HG03571 (cell line): Measurements from ENCODE around the gene ADD2.
"Not testable (repeated sequence)": the region's sequence is repeated elsewhere in the genome, so short reads cannot be mapped to it uniquely, and the experiment has no call there.

Experiments
- ATAC-seq: cut with Tn5 transposase; IDR thresholded peaks from one replicate; pipeline ENCODE4 v1.9.1; 2021; ENCODE audit not compliant: unreplicated experiment

ADD2 gene, protein sequence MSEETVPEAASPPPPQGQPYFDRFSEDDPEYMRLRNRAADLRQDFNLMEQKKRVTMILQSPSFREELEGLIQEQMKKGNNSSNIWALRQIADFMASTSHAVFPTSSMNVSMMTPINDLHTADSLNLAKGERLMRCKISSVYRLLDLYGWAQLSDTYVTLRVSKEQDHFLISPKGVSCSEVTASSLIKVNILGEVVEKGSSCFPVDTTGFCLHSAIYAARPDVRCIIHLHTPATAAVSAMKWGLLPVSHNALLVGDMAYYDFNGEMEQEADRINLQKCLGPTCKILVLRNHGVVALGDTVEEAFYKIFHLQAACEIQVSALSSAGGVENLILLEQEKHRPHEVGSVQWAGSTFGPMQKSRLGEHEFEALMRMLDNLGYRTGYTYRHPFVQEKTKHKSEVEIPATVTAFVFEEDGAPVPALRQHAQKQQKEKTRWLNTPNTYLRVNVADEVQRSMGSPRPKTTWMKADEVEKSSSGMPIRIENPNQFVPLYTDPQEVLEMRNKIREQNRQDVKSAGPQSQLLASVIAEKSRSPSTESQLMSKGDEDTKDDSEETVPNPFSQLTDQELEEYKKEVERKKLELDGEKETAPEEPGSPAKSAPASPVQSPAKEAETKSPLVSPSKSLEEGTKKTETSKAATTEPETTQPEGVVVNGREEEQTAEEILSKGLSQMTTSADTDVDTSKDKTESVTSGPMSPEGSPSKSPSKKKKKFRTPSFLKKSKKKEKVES

GRCh38 chr2:70767699-70768589 lies at the start of gene ADD2:
ADD2 (minus strand) TSS chr2:70768200; CDS start chr2:70706408, 61,792 bp downstream.
- ATAC-seq, result no peak

- no peak for ATAC-seq
These were observed 49.4 kb upstream of the ADD2 start for GRCh38 chr2:70817284-70817954.

GRCh38 chr2:70816726-70817125 lies 48.7 kb upstream of the ADD2 start:
- no peak for ATAC-seq

GRCh38 chr2:70808983-70809958 lies 41.3 kb upstream of the ADD2 start:
- no peak for ATAC-seq

GRCh38 chr2:70807828-70808118 lies 39.8 kb upstream of the ADD2 start:
- no peak for ATAC-seq

- ATAC-seq, result no peak
These were observed 39.3 kb upstream of the ADD2 start for GRCh38 chr2:70807102-70807827.

DNA sequence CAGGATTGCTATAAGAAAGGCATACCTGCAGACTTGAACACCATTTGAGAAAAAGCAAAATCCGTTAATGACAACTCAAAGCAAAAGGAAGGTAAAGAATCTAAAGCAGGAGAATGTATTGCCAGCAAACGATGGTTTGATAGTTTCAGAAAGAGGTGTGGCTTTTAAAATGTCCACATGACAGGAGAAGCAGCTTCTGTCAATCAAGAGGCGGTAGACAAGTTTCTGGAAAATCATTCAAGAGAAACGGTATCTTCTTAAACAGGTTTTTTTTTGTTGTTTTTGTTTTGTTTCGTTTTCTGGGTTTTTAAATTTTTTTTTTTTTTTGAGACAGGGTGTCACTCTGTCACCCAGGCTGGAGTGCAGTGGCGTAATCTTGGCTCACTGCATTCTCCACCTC lies 38.6 kb upstream of the ADD2 start:
- no peak for ATAC-seq

DNA sequence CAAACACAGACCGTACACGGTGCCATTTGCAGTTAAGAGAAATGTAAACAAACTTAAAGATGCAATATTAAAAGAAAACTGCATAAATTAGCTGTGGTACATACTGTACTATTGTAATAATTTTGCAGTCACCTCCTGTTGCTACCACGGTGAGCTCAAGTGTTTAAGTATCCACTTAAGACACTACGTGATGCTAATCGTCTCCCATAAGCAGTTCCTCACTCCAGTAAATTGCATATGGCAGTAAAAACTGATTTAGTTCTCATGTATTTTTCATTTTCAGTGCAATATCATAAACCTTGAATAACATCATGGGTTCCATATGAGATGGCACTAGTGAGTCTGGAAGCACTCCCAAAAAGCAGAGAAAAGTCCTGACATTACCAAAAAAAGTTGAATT lies 38.0 kb upstream of the ADD2 start:
- ATAC-seq, result no peak

DNA sequence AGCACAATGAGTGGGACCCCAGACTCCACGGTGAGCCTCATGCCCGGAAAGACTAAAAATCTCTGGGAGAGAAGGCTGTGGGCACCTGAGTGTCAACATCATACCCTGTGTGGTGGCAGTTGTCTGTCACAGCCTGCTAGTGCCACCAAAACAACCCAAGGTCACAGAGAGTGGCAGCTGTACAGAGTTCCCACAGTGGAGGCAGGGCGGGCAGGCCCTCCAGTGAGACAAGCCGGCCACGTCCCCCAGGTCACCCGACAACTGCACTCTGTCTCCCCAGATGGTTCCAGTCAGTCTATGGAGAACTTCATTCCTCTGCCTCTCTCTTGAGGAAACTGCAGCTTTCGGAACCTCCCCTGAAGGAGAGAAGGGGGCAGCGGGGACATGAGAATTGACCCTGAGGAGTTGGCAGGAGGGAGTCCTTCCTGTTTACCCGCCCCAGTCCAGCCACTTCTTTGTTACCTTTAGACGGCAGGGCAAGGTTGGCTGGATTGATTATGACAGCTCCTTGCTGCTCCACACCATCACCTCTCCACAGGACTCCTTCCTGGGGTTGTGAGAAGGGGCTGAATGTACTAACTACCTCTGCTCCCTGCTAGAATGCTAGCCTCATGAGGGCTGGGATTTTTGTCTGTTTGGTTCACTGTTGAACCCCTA lies 33.7 kb upstream of the ADD2 start:
- ATAC-seq, result no peak

DNA sequence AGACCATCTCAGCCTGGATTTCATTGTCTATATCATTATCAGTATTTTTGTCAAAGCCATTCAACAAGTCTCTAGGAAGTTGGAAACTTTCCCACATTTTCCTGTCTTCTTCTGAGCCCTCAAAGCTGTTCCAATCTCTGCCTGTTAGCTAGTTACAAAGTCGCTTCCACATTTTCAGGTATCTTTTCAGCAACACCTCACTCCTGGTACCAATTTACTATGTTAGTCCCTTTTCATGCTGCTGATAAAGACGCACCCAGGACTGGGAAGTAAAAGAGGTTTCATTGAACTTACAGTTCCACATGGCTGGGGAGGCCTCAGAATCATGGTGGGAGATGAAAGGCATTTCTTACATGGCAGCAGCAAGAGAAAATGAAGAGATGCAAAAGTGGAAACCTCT lies 31.7 kb upstream of the ADD2 start:
- ATAC-seq, result no peak

DNA sequence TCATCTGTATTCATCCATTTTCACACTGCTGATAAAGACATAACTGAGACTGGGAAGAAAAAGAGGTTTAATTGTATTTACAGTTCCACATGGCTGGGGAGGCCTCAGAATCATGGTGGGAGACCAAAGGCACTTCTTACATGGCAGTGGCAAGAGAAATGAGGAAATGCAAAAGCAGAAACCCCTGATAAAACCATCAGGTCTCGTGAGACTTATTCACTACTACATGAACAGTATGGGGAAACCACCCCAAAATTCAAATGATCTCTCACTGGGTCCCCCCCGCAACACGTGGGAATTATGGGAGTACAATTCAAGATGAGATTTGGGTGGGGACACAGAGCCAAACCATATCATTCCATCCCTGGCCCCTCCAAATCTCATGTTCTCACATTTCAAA lies 30.0 kb upstream of the ADD2 start:
- not testable (repeated sequence) for ATAC-seq

DNA sequence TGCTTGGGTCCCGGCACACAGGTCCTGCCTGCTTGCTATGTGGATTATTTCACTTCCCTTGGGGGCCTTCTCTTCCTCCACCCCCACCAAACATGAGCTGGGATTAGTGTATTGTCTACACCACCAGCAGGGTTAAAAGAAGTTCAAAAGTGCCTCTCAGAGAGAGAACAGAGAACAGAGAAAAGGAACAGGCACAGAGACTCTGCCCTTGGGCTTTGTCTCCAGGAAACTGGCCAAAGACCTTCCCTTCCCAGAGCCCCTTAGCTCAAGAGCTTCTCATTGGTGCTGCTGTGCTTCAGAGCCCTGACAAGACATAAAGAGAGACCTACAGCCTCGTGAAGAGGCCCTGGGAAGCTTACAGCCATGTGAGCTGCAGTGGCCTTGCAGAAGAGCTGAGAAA lies 29.5 kb upstream of the ADD2 start:
- no peak for ATAC-seq

DNA sequence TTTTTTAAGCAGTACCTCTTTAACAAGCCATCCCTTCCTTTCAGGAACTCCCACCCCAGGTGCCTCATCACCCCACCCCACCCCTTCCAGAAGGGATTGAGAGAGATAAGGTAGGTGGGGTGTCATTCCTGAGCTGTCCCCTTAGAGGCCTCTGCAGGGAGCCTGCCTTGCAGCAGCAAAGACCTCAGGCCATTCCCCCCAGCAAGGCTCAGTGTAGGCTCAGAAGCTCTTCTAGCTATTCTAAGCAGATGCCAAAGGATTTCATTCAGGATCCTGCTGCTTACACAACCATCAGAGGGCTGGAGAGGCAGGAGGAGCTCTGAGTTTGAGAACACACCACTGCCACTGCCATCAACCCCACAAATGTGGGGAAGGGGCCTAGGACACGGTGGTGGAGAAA lies 28.3 kb upstream of the ADD2 start:
- no peak for ATAC-seq

DNA sequence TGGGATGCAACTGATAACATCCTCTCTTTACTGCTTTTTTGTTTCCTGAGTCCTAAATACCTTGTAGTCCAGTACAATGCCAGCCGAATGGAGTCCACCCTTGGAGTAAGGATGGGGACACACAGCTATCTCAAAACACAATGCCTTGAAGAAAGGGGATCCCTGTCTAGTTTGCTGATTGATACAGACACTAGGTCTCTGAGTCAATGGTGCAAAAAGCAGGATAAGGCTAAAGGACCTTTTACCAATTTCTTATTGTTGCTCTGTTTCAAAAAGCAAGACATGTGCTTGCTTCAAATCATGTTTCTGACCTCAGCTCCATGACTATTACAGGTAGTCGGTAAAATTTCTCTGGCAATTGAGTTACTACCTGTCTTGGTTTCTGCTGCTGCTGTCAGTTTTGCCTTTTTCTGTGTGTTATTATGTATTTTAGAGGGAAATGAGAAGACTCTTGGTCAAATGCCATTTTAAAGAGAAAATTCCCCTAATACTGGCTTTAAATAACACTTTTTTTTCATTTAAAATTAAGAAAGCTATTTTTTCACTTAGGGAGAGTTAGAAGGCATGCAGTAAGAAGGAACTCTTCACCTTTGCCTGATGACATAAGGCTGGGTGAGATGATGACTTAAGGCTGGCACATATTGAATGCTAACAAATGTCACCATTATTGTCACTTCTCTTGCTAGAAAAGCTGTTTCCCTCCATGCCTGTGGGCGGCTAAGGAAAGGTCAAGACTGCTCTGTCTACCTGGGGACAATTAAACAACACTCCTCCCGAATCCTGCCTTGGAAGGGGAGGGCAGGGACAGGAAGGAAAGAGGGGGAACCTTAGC lies 27.4 kb upstream of the ADD2 start:
- no peak for ATAC-seq

DNA sequence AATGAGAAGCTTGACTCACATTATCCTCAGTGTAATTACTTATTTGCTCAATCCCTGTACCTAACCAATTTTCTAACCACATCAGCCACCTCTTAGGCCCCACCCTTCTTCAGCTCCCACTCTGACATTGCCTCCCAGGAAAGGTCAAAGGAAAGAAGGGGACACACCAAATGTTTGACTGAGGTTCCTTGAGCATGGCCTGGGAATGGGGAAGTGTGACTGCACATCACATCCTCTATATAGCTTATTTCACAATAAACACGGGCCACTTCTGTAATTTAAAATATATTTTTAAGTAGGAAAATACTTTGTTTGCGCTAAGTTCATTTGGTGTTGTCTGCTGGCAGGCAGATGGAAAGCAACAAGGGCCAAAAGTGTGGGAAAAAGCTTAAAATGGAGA lies 25.4 kb upstream of the ADD2 start:
- no peak for ATAC-seq

DNA sequence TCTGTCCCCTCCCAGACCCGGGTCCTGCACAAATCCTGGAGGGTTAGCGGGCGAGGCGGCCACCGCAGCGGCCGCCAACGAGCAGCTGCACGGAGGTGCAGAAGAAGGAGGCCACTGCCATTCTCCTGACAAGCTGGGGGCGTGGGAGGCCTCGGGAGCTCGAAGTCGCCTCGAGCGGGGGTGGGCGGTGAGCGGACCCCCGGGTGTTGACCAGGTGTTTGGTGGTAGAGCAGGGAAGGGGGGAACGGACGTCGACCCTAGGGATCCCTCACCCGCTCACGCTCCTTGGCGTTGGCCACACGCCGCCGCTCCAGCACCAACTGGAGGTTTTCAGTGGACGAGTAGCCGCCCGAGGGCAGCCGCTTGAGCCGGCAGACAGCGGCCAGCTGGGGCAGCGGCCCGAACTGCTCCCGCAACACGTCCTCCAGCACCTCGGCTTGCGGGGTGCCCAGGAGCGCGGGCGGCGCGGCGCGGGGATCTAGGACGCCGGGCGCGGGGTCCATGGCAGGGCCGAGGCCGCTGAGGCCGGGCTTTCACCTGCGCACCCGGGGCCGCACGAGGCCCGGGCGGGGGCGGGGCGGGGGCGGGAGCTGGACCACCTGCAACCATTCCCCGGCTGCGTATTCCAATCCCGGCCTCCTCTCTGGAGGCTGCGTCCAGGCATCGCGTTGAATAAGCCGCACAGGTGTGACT lies 22.3 kb upstream of the ADD2 start, which contains the start of gene FIGLA:
FIGLA (minus strand) TSS at position 508 of the 693 bp plus-strand sequence; CDS start at position 503, 5 bp downstream.
- ATAC-seq, result no peak
